ENCODE data around the gene PM20D1.
A peak's percentile ranks its signal among the peaks of the same experiment; 100 is the strongest.
"Not testable (repeated sequence)": the region's sequence is repeated elsewhere in the genome, so short reads cannot be mapped to it uniquely, and the experiment has no call there.

The PM20D1 gene

DNA sequence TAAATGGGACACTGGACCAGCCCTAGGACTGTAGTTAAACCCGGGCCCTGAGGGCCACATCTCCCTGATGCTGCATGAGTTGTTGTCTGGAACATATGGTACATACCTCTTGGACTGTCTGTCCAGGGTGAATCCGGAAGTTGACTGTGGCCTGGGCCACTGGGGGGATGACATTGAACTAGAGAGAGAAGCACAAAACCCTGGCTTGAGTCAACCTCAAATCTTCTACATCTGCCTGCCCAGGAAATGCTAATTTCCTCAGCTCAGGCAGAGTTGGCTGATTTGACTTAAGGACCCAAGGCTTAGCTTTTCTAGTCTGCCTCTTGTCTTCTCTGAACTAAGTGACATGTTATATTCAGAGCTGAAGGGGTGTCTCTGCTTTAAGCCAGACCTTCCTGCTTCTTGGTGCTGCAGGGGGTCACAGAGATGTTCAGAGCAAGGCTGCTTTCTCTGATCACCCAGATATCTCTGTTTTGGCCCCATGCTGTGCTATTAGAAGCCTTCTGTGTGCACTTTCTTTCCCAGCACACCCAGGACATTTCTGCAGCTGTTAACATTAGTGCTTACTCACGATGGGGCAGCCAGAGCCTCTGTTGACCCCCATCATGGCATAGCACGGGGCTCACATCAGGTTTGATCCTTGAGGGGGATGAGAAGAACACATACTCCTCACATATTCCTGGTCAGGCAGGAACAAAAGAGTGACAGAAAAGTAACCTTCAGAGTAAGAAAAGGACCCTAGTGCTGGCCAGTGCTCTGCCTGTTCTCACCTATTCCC, 9.6 kb downstream of the PM20D1 start:
- no peak for DNase-seq (ENCODE audit: low read depth)

DNA sequence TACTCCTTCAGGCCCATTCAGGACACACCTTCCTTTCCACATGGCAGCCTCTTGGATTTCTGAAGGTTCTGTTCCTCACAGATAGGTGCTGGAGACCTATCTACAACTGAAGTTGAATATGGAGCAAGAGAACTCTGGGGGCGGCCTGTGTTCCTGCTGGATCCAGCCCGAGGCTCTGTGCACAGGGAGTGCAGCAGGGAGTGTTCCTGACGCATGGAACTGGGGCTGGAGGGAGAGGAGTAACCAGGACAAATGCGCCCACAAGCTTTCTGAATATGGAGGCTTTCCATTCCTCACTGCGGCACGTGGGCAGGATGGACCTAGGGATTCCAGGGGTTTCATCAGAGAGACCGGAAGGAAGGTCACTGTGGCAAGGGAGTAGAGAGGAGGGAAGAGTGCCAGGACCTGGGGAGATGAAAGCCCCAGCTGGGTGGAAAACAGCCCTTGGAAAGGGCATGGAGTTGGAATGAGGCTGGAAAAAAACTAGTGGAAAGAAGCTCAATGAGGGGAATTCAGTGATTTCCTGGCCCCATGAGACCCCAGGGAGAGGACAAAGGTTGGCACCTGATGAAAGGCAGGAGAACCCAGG, 12.5 kb downstream of the PM20D1 start:
- no peak for DNase-seq (ENCODE audit: low read depth)

DNA sequence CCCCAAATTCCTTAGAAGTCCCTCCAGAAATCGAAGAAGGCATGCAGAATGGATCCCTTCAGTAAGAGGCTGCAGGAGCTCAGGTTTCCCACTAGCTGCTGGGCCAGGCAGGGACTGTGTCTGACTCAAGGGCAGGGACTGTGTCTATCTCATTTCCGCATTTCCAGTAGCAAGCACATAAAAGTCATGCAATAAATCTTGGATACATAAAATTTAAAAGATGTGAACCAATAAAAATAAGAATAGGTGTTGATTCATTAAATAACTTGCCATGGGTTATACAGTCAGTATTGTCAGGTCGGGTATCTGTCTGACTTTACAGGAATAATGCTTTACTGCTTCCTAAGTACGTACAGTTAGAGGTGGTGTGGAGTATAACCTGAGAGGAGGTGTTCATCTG, 15.2 kb downstream of the PM20D1 start:
- DNase-seq (ENCODE audit: low read depth) = no peak

DNA sequence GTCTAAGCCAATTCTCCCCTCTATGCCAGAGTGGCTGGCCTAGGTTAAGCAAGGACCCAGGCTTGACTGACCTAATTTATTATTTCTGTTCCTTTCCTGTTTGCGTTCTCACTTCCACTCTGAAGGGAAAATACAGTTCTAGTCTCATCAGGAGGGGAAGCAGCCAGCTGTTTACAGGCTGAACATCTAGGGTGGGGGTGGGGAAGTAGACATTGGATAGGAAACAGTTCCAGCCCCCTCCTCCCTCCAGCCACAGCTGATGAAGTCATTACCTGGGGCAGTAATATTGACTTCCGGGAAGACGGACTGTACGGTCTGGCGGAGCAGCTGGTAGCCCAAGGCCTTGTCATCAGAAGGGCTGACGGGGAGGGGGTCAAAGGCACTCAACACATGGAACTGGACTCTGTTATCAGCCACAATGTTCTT, 17.6 kb downstream of the PM20D1 start:
- DNase-seq (ENCODE audit: low read depth) = no peak

DNA sequence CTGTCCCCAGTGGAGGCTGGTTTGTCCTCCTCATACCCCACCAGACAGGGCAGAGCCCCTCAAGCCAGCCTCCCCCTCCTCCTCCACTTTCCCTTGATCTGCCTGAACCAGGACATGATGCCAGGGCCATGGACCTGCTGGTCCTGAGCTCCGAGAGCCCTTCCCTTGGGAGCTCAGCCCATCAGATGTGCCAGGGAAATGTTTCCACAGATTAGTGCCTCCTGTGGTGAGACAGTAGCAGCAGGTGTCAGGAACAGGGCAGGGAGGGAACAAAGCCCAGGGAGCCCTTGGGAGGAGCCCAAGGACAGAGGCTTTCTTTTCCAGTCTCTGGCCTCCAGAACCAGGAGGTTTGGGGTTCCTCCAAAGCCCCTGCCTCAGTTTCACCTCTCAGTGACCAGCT, 22.3 kb downstream of the PM20D1 start:
- no peak for DNase-seq (ENCODE audit: low read depth)

DNA sequence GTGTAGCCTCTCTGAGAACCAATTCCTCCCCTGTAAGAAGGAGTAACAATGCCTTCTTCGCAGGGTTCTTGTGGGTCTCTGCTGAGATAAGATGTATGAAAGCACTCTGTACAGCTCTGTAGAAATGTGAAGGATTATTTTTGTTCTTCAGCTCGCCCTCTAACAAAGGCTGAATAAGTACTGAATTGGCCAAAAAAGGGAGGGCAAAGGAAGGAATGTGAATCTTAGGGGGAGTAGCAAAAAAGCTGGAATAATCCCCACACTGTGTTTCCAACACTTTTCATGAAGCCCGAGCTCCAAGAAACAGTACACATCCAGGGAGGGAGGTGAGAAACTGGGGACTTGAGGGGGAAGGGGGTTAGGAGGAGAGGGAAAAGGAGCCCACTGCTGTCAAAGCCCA, 22.9 kb downstream of the PM20D1 start:
- no peak for DNase-seq (ENCODE audit: low read depth)

DNA sequence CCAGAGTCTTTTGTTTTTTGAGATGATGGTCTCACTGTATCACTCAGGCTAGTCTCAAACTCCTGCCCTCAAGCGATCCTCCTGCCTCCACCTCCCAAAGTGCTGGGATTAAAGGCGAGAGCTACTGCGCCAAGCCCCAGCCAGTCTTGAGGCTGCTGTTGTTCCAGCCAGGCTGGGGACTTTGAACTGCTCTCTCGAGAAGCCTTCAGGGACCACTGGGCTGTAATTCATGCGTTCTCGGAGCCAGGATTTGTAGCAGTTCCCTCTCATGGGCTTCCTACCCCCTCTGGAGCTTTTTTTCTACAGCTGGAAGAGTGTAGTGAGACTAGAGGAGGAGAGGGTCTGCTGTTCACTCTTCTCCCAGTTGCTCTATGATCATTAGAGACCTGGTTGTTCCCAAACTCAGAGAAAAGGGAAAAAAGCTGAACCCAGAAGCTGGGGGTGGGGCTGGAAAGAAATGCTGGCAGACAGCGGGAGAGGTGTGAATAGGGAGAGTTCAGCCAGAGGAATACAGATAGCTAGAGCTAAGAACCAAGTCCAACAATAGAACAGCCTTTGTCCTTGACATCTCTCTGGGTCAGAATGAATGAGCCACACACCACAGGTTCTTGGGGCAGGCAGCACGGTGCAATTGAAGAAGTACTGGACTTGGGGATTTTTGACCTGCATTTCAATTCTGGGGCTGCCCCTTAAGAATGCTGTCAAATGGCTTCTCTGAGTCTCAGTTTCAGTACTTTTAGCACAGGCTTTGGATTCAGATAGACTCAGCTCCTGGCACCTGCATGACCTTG, 23.7 kb downstream of the PM20D1 start:
- no peak for DNase-seq (ENCODE audit: low read depth)

DNA sequence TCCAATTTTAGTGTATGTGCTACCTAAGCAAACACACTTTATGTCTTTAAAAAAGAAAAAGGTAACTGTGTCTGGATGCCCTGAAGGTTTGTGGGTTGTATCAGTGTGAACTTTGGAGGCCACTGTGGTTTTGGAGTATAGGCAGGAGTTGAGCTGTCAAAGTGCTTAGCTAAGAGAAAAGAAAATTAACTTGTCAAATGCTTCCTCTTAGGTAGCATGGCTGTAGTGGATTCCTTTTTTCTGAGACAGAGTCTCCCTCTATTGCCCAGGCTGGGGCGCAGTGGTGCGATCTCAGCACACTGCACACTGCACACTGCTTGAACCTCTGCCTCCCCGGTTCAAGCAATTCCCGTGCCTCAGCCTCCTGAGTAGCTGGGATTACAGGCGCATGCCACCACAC, 25.8 kb downstream of the PM20D1 start:
- DNase-seq (ENCODE audit: low read depth) = no peak

DNA sequence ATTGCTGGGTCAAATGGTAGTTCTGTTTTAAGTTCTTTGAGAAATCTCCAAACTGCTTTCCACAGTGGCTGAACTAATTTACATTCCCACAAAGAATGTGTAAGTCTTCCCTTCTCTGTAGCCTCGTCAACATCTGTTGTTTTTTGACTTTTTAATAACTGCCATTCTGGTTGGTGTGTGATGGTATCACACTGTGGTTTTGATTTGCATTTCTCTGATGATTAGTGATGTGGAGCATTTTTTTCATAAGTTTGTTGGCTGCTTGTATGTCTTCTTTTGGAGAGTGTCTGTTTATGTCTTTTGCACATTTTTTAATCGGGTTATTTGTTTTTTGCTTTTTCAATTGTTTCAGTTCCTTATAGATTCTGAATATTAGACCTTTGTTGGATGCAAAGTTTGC, 26.7 kb downstream of the PM20D1 start:
- not testable (repeated sequence) for DNase-seq (ENCODE audit: low read depth)

DNA sequence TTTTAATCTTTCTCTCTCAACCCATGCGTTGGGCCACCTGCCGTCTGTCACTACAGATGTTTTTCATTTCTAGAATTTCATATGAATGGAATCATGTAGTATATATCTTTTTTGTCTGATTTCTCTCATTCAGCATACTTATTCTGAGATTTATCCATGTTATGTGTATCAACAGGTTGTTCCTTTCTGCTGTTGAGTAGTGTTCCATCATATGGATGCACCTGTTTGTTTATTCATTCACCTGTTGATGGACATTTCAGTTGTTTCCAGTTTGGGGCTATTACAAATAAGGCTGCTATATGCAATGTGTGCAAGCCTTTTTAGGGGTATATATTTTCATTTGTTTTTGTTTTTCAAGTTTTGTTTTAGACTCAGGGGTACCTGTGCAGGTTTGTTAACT, 27.5 kb downstream of the PM20D1 start:
- DNase-seq (ENCODE audit: low read depth) = no peak

DNA sequence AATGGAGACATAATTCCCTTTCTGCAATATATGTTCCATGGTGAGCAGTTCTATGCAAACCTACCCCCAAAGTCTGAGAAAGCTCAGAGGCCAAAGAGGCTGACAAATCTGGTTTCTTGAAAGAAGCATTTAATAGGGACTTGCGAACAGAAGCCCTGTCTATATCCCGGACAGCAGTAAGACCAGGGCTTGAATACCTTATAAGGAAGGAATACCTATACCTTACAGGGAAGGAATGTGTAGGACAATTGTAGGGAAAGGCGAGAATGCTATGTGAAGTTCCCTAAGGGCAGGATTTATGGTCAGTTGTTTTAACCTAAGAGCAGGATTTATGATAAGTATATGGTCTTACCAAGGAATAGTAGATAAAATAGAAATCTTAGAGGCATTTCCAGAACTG, 31.9 kb downstream of the PM20D1 start:
- no peak for DNase-seq (ENCODE audit: low read depth)

DNA sequence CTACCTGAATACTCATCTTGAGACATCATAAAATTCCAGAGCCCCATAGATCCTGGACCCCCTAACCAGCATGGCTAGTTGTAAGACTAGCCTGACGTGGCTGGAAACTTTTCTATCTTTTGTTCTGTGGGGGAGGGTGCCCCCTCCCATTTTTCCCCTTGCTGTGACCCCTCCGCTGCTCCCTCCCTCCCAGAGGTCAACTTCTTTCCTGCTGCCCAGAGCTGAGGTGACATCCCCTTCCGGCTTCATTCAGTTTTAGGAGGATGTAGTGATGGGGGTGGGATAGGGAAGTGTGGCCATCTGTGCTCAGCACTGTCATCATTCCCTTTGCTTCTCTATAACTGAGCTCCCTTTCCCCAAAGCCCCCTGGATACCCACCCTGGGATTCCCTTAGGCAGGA, 32.6 kb downstream of the PM20D1 start:
- DNase-seq (ENCODE audit: low read depth) = no peak

DNA sequence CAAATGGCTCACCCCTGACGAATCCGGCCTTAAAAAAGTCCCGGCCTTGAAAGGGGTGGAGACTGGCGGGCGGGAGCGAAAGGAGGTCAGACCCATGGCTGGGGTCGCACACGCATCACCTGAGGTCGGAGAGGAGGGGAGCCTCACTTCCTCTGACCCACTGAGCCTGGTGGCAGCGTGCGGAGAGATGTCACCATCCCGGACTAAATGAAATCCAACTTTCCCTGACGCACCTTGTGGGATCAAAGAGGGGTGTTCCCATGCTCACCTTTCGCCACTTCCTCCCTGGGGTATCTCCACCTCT, 36.2 kb downstream of the PM20D1 start:
- DNase-seq (ENCODE audit: low read depth) = no peak

DNA sequence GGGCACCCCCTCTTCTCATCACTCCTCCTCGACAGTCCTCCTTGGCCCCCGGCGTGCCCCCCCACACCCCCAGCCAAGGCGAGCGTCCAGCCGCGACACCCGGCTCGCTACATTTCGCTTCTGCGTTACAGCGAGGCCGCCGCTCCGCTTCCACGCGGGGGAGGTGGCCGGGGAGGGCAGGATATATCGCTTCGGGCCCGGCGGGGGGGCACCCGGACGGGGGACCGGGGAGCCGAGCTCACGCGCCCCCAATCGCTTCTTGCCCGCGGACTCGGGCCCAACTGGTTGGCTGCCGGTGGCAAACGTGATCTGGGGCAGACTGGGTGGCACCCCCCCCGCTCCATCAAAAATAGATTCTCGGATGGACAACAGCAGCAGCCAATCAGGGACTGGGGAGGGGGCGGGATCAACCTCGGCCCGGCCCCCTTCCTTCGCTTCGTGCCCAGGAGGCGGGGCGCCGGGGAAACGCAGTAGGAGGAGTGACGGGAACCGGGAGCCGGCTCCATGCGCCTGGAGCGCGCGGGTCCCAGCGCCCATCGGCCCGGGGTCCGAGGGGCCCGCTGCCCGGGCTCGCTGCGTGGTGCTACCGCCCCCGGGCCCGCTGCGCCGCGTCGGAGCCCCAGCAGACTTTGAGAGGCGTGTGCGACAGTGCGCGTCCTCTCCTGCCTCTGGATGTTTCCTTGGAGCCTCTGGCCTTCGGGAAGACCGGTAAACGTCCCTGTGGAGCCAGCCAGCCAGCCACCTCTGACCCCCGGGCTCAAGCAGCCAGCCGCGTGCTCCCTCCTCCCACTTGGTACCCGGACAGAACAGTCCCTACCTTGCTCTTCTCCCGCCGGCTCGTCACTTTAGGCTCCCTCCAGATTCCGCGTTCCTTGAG, 36.8 kb downstream of the PM20D1 start, which contains the start of gene SLC41A1:
Gene SLC41A1, minus strand, starts transcription at position 321 of the 877 bp plus-strand sequence. CDS start 2,757 bp downstream, outside the sequence.
- peak; percentile 83 for DNase-seq (ENCODE audit: low read depth)

DNA sequence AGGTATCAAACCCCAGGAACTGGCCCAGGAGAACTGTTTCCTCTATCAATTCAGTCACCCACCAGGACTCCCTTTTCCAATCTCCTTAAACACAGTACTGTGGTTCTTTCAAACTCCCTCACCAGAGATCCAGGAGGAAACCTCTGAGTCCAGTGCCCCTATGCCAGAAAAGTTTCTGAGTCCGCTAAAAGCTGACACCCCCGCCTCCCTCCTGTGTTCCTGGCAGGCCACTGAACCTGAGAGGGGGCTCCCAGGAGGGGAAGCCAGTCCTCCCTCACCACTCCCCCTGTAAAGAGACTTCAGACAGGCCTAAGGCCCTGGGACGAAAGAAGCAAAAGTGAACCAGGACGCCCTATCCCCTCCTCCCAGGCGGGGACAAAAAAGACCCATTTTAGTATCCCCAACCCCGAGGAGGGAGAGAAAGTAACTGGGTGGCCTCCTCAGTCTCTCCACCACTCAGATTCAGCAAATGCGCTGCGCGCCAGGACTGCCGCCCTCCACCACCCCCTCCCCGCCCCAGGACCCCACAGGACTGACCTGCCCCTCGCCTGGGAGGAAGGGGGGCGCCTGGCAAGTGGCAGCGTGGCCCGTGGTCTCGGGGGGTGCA, 37.6 kb downstream of the PM20D1 start:
- DNase-seq (ENCODE audit: low read depth) = no peak

DNA sequence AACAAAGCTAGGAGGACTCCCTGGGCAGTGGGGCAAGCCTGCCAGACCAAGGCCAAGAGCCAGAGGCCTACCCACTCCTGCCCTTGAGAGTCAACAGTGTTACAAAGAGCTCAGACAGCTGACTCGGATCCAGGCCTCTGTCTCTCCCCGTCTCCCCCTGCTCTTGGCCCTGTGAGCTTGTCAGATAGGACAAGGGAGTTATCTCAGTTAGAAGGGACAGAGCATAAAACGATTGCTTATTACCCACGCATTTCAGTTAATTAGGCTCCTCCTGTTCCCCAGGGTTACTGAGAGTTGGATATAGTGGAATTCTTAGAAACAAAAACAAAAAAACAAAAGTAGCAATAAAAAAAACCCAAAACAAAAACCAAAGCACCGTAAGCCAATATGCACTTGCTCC, 38.3 kb downstream of the PM20D1 start:
- DNase-seq (ENCODE audit: low read depth) = no peak

DNA sequence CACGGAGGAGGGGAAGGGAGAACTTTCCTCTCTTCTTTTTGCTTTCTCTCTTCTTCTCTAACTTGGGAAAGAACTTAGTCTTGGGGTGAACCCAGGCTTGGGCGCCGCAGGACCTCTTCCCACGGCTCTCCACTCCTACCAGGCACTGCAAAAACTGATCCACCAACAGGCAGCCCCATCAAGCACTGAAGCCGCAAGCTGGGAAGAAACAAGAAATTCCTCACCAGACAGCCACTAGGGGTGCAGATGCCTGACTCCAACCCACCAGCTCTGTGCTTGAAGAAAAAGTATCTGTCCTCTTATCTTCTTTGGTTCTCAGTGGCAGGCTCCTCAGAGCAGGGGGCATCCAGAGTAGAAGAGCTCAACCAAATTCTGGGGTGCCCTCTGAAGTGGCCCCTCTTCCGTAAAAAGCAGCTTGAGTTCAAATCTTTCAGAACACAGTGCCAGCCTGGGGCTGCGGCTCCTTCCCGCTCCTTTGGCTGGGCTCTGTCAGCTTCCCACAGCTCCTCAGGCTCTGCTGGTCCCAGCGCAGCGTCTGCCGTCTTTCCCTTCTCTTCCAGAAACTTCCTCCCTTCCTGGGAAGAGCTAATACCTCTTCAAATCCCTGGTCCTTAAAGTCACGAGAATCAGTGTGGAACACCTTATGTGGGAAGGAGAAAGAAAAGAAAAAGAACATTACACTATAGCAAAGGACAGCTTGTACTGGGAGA, 39.3 kb downstream of the PM20D1 start:
- no peak for DNase-seq (ENCODE audit: low read depth)

DNA sequence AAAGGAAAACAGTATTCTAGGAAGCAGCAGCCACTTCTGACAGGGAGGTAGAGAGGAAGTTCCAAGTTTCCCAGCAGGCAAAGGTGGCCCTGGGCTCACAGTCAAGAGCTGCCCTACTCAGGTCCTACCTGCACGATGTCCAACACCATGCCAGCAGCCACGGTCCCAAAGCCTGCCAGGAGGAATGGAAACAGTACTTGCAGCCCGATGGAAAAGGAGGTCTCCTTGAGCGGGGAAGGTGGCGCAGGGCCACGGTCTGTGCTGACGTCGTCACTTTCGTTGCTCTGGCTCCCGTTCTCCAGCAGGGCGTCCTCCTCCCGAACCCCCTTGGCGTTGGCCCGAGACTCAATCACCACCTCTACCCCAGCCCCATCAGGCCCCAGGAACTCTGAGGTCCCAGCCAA, 40.0 kb downstream of the PM20D1 start:
- no peak for DNase-seq (ENCODE audit: low read depth)

DNA sequence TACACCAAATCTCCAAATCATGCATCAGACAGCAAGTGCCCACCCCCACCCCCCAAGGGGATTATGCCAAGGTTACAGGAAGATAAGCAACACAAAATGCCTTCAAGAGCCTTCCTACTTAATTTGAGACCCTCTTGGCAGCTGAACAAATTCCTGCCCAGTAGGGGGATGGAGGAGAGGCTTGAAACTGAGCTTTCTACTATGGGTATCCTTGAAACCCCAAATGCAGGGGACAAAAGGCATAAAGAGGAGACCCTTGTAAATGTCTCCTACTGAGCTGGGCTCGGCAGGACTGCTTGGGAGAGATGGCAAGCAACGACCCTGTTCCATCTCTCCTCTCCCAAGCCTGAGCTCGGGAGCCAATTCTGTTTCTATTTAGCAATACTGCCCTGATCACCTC, 40.5 kb downstream of the PM20D1 start:
- no peak for DNase-seq (ENCODE audit: low read depth)

DNA sequence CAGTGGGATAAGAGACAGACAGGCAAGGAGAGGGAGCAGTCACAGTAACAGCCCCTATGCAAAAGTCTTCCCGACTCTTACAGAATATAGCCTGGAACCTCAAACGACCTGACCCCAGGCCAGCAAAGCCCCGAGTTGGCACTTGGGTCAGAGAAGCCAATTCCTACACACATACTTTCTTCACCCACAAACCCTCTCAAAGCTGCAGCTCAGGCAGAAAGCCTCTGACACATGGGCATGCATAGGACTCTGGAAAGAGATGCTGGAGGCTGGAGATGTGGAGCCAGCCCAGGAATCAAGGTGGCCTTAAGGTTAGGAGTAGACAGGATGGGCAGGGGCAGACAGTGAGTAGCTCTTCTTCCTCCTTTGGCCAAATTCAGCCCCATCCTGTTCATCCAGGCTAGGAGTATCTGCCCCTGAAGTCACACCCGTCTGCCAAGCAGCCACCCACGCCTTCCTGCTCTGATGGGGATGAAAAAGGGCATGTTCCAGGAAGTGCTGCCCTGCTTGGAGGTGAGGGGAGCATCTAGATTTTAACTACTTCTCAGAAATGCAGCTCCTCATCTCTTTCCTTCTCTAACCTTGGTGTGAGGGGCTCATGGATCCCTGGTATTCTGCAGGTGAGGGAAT, 44.7 kb downstream of the PM20D1 start:
- DNase-seq (ENCODE audit: low read depth) = no peak

DNA sequence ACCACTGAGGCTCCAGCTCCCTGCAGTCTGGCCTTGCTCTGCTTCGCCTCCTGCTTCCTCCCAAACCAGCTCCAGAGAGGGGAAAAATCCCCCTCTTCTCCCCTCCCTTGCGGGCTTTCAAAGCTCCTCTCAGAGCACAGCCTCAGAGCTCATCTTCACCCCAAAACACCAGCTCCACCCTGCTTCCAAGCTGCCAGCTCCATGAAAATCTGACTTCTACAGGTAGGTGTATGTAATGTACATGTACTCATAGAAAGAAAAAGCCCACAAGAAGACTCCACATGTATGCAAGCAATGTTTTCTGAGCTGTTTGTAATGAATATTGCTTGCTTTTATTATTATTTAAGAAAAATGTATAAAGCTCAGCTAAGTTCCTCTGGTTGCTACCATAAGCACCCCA, 45.3 kb downstream of the PM20D1 start:
- DNase-seq (ENCODE audit: low read depth) = no peak
